ENCODE results near the gene NDUFS6.

NDUFS6 gene

DNA sequence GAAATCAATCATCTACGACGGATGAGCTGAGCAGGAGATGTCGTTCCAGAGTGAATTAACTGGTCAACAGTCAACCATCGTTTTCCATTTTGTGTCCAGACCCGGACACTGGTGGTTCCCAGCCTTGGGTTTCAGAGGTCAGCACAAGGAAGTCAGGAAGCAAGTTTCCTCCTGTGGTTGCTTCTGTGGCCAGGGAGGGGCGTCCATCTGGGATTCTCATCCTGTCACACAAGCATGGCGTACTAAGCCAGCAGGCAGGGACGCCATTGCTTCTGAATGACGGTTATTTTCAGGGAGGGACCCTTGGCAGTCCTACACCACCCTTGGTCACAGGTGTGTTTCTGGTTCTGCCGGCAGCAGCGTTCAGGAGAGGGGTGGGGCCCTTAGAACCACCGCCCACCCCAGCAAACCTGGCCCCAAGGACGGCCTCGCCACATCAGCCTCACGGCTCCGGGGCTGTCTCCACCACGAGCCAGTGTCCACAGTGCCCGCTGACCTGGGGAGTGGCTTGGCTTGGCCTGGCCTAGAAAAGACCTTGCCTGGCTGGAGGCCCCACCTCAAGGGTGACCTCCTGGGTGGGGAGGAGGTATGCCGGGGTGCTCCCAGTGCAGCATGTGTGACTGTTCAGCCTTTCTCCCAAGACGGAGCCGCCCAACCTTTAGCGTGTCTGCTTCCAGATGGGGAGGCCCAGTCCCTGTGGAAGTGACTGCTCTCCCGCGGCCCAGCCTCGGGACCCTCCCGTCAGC, 25.2 kb downstream of the NDUFS6 start:
- ChIA-PET CTCF (no interaction called here), POLR2A (no interaction called here)
- no peak for TF ChIP-seq CTCF (IDR thresholded peaks at IDR 0.05; ENCODE audit: insufficient read depth, low read length, missing control alignments)
- no peak for DNase-seq (ENCODE audit: low read depth, low spot score)
- H3K4me3 ChIP-seq (ENCODE audit: low read depth, low read length) = no peak overlapping the region

GRCh38 chr5:1827025-1827885, 26.0 kb downstream of the NDUFS6 start:
- CTCF ChIA-PET = no interaction called here
- TF ChIP-seq CTCF (IDR thresholded peaks at IDR 0.05; ENCODE audit: insufficient read depth, low read length, missing control alignments) = no peak
- no peak overlapping the region for H3K4me3 ChIP-seq (ENCODE audit: low read depth, low read length)
- POLR2A ChIA-PET = no interaction called here
- DNase-seq (ENCODE audit: low read depth, low spot score) = no peak

- POLR2A ChIA-PET = no interaction called here
These were observed 26.7 kb downstream of the NDUFS6 start for GRCh38 chr5:1827886-1828397.

DNA sequence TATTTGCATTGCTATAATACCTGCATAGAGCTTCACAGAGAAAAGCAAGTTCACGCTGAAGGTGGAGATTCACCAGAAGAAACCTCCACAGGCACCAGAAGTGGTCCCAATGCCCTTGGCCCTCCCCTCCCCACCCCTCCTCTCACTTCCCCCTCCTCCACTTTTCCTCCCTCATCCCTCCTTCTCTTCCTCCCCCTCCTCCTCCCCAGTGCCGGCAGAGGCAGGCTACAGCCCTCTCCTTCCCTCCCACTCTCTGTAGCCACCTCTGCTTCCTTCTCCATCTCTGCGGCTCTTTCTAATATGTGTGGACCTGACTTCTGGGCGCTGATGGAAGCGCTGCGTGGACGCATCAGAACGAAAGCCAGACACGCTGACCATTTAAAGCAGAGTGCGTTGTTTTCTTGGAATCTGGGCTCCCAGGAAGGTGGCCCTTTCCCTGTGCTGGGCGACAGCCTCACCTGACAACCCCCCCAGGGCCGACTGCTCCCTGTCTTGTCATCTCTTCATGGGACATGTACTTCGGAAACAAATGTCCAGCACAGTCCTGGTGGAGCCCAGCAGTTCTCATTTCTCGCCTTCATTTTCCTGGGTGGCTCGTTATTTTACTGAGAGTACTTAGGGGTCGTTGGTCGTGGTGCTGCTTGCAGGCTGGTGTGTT, 29.5 kb downstream of the NDUFS6 start:
- TF ChIP-seq CTCF (IDR thresholded peaks at IDR 0.05; ENCODE audit: insufficient read depth, low read length, missing control alignments) = no peak
- H3K4me3 ChIP-seq (ENCODE audit: low read depth, low read length) = no peak overlapping the region
- ChIA-PET POLR2A (no interaction called here), CTCF (no interaction called here)
- no peak for DNase-seq (ENCODE audit: low read depth, low spot score)

More at GRCh38 chr5:1827886-1828397, 26.7 kb downstream of the NDUFS6 start:
- DNase-seq (ENCODE audit: low read depth, low spot score) = no peak
- H3K4me3 ChIP-seq (ENCODE audit: low read depth, low read length) = no peak overlapping the region
- CTCF ChIA-PET = interaction anchor here (1.8 kb wide), 1 partner anchor 12 kb away, joined by 3 read pairs; no protein-coding TSS in a partner anchor
- TF ChIP-seq CTCF (IDR thresholded peaks at IDR 0.05; ENCODE audit: insufficient read depth, low read length, missing control alignments) = no peak

DNA sequence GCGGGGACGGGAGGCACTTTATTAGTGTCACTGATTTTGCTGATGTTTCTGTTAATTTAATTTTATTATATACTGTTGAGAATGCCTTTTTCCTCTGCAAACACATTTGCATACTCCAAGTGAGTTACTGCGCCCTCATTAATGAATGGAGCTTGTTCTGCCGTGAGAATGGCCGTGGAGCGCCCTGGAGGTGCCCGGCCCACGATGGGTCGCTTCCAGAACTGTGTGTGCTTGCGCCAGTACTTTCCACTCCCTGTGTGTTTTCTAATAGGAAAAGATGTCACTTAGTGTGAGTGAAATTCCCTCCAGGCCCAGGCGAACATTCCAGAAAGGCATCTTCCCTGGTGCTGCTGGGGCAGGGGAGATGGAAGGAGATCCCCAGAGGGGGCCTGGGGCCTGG, 30.1 kb downstream of the NDUFS6 start:
- no peak for TF ChIP-seq CTCF (IDR thresholded peaks at IDR 0.05; ENCODE audit: insufficient read depth, low read length, missing control alignments)
- ChIA-PET CTCF (no interaction called here), POLR2A (no interaction called here)
- no peak for DNase-seq (ENCODE audit: low read depth, low spot score)
- H3K4me3 ChIP-seq (ENCODE audit: low read depth, low read length) = no peak overlapping the region
